KMS-11 (cell line): ENCODE measurements around the gene KSR2.

ENCODE experiments used
- H2AFZ ChIP-seq: fragments of 200-600 bp; sonication (generic); 2 replicates; pipeline ENCODE4 v1.6.1; 2016; ENCODE audit warnings: antibody characterized with exemption, mixed run types, low read depth
- H3K27ac ChIP-seq: fragments of 200-600 bp; sonication (generic); 2 replicates; pipeline ENCODE4 v1.6.1; 2016; ENCODE audit warnings: mild to moderate bottlenecking, mixed run types
- H3K27me3 ChIP-seq: fragments of 200-600 bp; sonication (generic); 2 replicates; pipeline ENCODE4 v1.6.1; 2017; ENCODE audit warnings: mild to moderate bottlenecking, low read depth, mixed run types, moderate library complexity; ENCODE audit not compliant: insufficient read depth
- H3K36me3 ChIP-seq: fragments of 200-600 bp; sonication (generic); 2 replicates; pipeline ENCODE4 v1.6.1; 2017; ENCODE audit warnings: mild to moderate bottlenecking, mixed run types; ENCODE audit not compliant: insufficient read depth
- H3K4me1 ChIP-seq: fragments of 200-600 bp; sonication (generic); 2 replicates; pipeline ENCODE4 v1.6.1; 2016; ENCODE audit warnings: mild to moderate bottlenecking, low read depth, mixed run types; ENCODE audit not compliant: poor library complexity, severe bottlenecking
- H3K4me2 ChIP-seq: fragments of 200-600 bp; sonication (generic); 2 replicates; pipeline ENCODE4 v1.7.0; 2016; ENCODE audit warnings: mild to moderate bottlenecking, mixed run types
- H3K4me3 ChIP-seq: fragments of 200-600 bp; sonication (generic); IDR thresholded peaks from 2 replicates; pipeline ENCODE4 v1.6.1; 2017; ENCODE audit warnings: low read depth, low read length, mixed read lengths; ENCODE audit not compliant: insufficient read depth
- H3K79me2 ChIP-seq: fragments of 200-600 bp; sonication (generic); 2 replicates; pipeline ENCODE4 v1.6.1; 2016; ENCODE audit warnings: low read depth, mixed run types; ENCODE audit not compliant: insufficient read depth
- H3K9ac ChIP-seq: fragments of 200-600 bp; sonication (generic); 2 replicates; pipeline ENCODE4 v1.6.1; 2016; ENCODE audit warnings: mild to moderate bottlenecking, mixed run types
- H4K20me1 ChIP-seq: fragments of 200-600 bp; sonication (generic); 2 replicates; pipeline ENCODE4 v1.6.1; 2016; ENCODE audit warnings: mild to moderate bottlenecking, mixed run types; ENCODE audit not compliant: insufficient read depth
- CTCF ChIP-seq: fragments of 200-600 bp; sonication (generic); conservative IDR thresholded peaks from 2 replicates; pipeline ENCODE4 v1.6.1; 2017; ENCODE audit warnings: low read depth, mild to moderate bottlenecking, antibody characterized with exemption, low read length, moderate library complexity, mixed read lengths

Gene KSR2

GRCh38 chr12:117797202-117797601 is 171.6 kb downstream of the KSR2 start:
- Histone ChIP-seq H3K4me1 (no peaks in the 10 kb centered on the region), H3K27ac (no peak overlapping the region), H3K79me2 (no peaks in the 10 kb centered on the region), H2AFZ (no peak overlapping the region), H3K4me2 (no peak overlapping the region), H3K36me3 (no peaks in the 10 kb centered on the region), H3K9ac (no peak overlapping the region), H4K20me1 (no peaks in the 10 kb centered on the region), H3K27me3 (no peaks in the 10 kb centered on the region), H3K4me3 (no peak overlapping the region)
- no peak for TF ChIP-seq CTCF

DNA sequence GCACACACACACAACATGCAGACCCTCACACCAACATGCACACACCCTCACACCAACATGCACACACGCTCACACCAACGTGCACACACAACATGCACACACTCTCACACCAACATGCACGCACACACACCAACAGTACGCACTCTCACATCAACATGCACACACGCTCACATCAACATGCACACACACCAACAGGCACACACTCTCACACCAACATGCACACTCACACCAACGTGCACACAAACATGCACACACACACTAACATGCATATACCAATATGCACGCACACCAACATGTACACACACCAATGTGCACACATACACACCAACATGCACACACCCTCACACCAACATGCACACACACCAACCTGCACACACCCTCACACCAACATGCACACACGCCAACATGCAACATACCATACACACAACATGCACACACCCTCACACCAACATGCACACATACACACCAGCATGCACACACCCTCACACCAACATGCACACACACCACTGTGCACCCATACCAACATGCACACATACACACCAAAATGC is 175.8 kb downstream of the KSR2 start:
- no peaks in the 10 kb centered on the region for H3K27me3 ChIP-seq

DNA sequence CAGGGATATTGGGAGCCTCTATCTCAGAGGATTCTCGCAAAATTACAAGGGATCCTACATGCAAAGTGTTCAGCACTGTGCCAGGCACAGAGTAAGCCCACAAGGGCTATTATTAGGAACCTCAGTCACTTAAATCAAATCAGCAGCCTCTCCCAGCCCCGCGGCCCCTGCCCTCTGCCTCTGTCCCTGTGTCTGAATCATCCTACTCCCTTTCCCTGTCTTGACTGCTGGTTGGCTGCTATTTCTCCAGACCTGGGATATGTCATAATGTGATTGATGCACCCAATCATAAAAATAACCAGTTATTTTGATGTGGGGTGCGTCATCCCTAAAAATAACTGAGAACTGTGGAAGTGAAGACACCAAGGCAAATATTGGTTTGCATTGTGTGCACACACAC is 176.3 kb downstream of the KSR2 start:
- Histone ChIP-seq H4K20me1 (no peaks in the 10 kb centered on the region), H3K9ac (no peak overlapping the region), H3K4me1 (no peaks in the 10 kb centered on the region), H3K4me2 (no peak overlapping the region), H3K36me3 (no peaks in the 10 kb centered on the region), H3K27ac (no peak overlapping the region), H2AFZ (no peak overlapping the region), H3K79me2 (no peaks in the 10 kb centered on the region), H3K4me3 (no peak overlapping the region), H3K27me3 (no peaks in the 10 kb centered on the region)
- no peak for TF ChIP-seq CTCF

More for the DNA sequence above, 175.8 kb downstream of the KSR2 start:
- TF ChIP-seq CTCF, result no peak
- H3K4me2 ChIP-seq, result no peak overlapping the region
- H3K4me1 ChIP-seq, result no peaks in the 10 kb centered on the region
- H3K36me3 ChIP-seq, result no peaks in the 10 kb centered on the region
- no peaks in the 10 kb centered on the region for H3K79me2 ChIP-seq
- no peak overlapping the region for H3K4me3 ChIP-seq
- no peaks in the 10 kb centered on the region for H4K20me1 ChIP-seq
- no peak overlapping the region for H2AFZ ChIP-seq
- H3K27ac ChIP-seq, result no peak overlapping the region
- no peak overlapping the region for H3K9ac ChIP-seq

DNA sequence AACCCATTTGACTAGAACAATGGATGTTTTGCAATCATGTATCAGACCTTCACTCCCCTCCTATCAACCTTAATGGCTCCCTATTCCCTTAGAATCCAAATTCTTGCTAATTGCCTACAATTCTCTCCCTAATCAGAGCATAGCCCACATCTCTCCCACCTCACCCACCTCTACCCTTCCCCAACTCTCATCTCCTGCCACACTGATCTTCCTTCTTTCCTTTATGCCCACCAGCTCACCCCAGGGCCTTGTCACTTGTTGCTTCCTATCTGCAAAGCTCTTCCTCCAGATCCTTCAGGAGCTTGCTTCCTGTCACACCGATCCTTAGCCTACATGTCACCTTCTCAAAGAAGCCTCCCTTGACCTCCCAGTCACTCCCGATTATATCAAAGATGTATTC is 177.8 kb downstream of the KSR2 start:
- Histone ChIP-seq H4K20me1 (no peaks in the 10 kb centered on the region), H3K9ac (no peak overlapping the region), H3K4me2 (no peak overlapping the region), H3K36me3 (no peaks in the 10 kb centered on the region), H3K4me3 (no peak overlapping the region), H3K4me1 (no peaks in the 10 kb centered on the region), H3K79me2 (no peaks in the 10 kb centered on the region), H3K27me3 (no peaks in the 10 kb centered on the region), H2AFZ (no peak overlapping the region), H3K27ac (no peak overlapping the region)
- TF ChIP-seq CTCF, result no peak

- Histone ChIP-seq H3K4me1 (no peaks in the 10 kb centered on the region), H3K4me2 (no peak overlapping the region), H3K79me2 (no peaks in the 10 kb centered on the region), H3K27me3 (no peaks in the 10 kb centered on the region), H3K27ac (no peak overlapping the region), H3K4me3 (no peak overlapping the region), H3K36me3 (no peaks in the 10 kb centered on the region), H3K9ac (no peak overlapping the region), H2AFZ (no peak overlapping the region), H4K20me1 (no peaks in the 10 kb centered on the region)
- TF ChIP-seq CTCF, result no peak
Observed at GRCh38 chr12:117790198-117790597, 178.6 kb downstream of the KSR2 start.
